ENCODE measurements around the gene UIMC1. TPM values are rescaled to one million over a fixed set of nuclear protein-coding genes. Genes with fewer than 3 reads are reported as not detected.

Gene UIMC1
- polyA plus RNA-seq, 3 donors, result 14.8 to 35.6 (median 19.1) TPM

DNA sequence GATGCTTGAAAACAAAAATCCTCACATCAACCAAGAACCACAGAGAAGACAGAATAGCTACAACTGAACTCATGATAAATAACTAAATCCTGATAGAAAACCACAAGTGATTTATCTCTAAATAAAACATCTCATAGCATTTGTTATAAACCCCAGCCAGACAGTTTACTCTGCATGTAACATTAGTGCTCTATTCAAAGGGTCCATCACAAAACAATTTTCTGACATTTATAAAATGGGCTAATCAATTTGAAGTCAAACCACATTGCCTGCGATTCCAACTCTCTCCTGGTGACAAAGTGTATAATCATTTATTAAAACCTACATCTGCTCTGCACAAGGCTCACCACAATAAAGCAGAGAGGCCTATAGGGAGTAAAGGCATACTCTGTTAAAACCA lies 49.8 kb downstream of the UIMC1 start:
- Histone ChIP-seq H3K4me1 (ENCODE audit: control insufficient read depth in 1 of 2, insufficient read depth in 2 of 2, low read length in 2 of 2) (no peaks in the 10 kb centered on the region), H3K4me2 (replicated peaks; ENCODE audit: extremely low read depth, low read length, poor library complexity, severe bottlenecking) (no peak overlapping the region), H3K9ac (ENCODE audit: insufficient read depth, low read length, poor library complexity, severe bottlenecking) (no peak overlapping the region), H3K9me3 (replicated peaks in 1 of 2; ENCODE audit: control insufficient read depth in 1 of 2, insufficient read depth in 1 of 2, low read length in 2 of 2) (no peaks in the 10 kb centered on the region), H3K36me3 (replicated peaks in 1 of 2; ENCODE audit: control insufficient read depth in 1 of 2, insufficient read depth in 2 of 2, low read length in 2 of 2) (peaks cover 49 to 67% of the 10 kb centered on the region in 2 donors), H3K27ac (ENCODE audit: low read depth in 1 of 2, low read length in 2 of 2) (no peak overlapping the region), H3K79me2 (ENCODE audit: insufficient read depth, low read length) (peaks cover 7% of the 10 kb centered on the region), H4K20me1 (ENCODE audit: insufficient read depth, low read length) (peaks cover 47% of the 10 kb centered on the region), H3K27me3 (ENCODE audit: control insufficient read depth in 2 of 2, insufficient read depth in 2 of 2, low read length in 2 of 2) (no peaks in the 10 kb centered on the region), H3K4me3 (replicated peaks in 1 of 3; ENCODE audit: low read depth in 2 of 3, low read length in 3 of 3) (no peak overlapping the region), H2AFZ (ENCODE audit: insufficient read depth, low read depth, low read length, poor library complexity, severe bottlenecking) (no peak overlapping the region)
- TF ChIP-seq, protein P1, sequence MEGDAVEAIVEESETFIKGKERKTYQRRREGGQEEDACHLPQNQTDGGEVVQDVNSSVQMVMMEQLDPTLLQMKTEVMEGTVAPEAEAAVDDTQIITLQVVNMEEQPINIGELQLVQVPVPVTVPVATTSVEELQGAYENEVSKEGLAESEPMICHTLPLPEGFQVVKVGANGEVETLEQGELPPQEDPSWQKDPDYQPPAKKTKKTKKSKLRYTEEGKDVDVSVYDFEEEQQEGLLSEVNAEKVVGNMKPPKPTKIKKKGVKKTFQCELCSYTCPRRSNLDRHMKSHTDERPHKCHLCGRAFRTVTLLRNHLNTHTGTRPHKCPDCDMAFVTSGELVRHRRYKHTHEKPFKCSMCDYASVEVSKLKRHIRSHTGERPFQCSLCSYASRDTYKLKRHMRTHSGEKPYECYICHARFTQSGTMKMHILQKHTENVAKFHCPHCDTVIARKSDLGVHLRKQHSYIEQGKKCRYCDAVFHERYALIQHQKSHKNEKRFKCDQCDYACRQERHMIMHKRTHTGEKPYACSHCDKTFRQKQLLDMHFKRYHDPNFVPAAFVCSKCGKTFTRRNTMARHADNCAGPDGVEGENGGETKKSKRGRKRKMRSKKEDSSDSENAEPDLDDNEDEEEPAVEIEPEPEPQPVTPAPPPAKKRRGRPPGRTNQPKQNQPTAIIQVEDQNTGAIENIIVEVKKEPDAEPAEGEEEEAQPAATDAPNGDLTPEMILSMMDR (IDR thresholded peaks at IDR 0.05), result no peak
- Mint-ChIP-seq H3K36me3 (peaks cover 54 to 55% of the 10 kb centered on the region in 2 donors), H3K9me3 (no peaks in the 10 kb centered on the region), H3K4me3 (no peak overlapping the region), H3K27me3 (ENCODE audit: low read depth in 3 of 3) (no peaks in the 10 kb centered on the region), H3K27ac (no peak overlapping the region), H3K4me1 (no peaks in the 10 kb centered on the region)
- intact Hi-C loops (cut with micrococcal nuclease), result loop anchor here in 1 of 2 donors (5.0 to 10.0 kb wide), 2 partner anchors 142 to 299 kb away; partner anchors contain the start of gene UNC5A
- WGBS (ENCODE audit: insufficient coverage), result 100% methylated on average over 1 of the region's 1 CpG
- DNase-seq, result no peak

DNA sequence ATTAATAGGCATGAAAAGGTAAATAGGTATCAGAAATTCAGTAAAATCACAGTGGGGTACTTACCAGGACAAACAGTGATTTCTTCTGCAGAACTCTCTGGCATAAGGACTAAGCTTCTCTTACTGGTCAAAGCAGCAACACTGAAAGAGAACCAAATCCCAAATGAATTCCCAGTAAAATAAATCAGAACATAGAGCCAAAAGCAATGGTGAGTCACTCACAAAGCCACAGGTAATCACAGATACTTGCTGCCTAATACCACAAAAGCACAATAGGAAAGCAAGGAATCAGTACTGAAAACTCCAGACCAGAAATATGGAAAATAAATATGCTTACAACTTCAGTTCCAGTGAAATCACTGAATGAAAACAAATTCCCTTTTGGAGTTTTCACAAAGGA lies 50.7 kb downstream of the UIMC1 start:
- no peaks in the 10 kb centered on the region for H3K4me1 Mint-ChIP-seq

More for the DNA sequence above, 50.7 kb downstream of the UIMC1 start:
- Histone ChIP-seq H3K79me2 (ENCODE audit: insufficient read depth, low read length) (peaks cover 7% of the 10 kb centered on the region), H3K27ac (ENCODE audit: low read depth in 1 of 2, low read length in 2 of 2) (no peak overlapping the region), H3K9me3 (replicated peaks in 1 of 2; ENCODE audit: control insufficient read depth in 1 of 2, insufficient read depth in 1 of 2, low read length in 2 of 2) (no peaks in the 10 kb centered on the region), H2AFZ (ENCODE audit: insufficient read depth, low read depth, low read length, poor library complexity, severe bottlenecking) (no peak overlapping the region), H3K9ac (ENCODE audit: insufficient read depth, low read length, poor library complexity, severe bottlenecking) (no peak overlapping the region), H3K36me3 (replicated peaks in 1 of 2; ENCODE audit: control insufficient read depth in 1 of 2, insufficient read depth in 2 of 2, low read length in 2 of 2) (peaks cover 55 to 75% of the 10 kb centered on the region in 2 donors), H3K4me1 (ENCODE audit: control insufficient read depth in 1 of 2, insufficient read depth in 2 of 2, low read length in 2 of 2) (no peaks in the 10 kb centered on the region), H3K27me3 (ENCODE audit: control insufficient read depth in 2 of 2, insufficient read depth in 2 of 2, low read length in 2 of 2) (no peaks in the 10 kb centered on the region), H4K20me1 (ENCODE audit: insufficient read depth, low read length) (peaks cover 47% of the 10 kb centered on the region), H3K4me2 (replicated peaks; ENCODE audit: extremely low read depth, low read length, poor library complexity, severe bottlenecking) (no peak overlapping the region), H3K4me3 (replicated peaks in 1 of 3; ENCODE audit: low read depth in 2 of 3, low read length in 3 of 3) (no peak overlapping the region)
- no peaks in the 10 kb centered on the region for H3K9me3 Mint-ChIP-seq
- H3K27ac Mint-ChIP-seq, result no peak overlapping the region
- DNase-seq, result no peak
- intact Hi-C loops (cut with micrococcal nuclease), result loop anchor here in 1 of 2 donors (5.0 to 10.0 kb wide), 2 partner anchors 141 to 299 kb away; partner anchors contain the start of gene UNC5A
- TF ChIP-seq, protein P1 (IDR thresholded peaks at IDR 0.05), result no peak
- H3K27me3 Mint-ChIP-seq (ENCODE audit: low read depth in 3 of 3), result no peaks in the 10 kb centered on the region
- peaks cover 62 to 63% of the 10 kb centered on the region in 2 donors for H3K36me3 Mint-ChIP-seq
- no peak overlapping the region for H3K4me3 Mint-ChIP-seq

Measured in CD14-positive monocyte (primary cell).